Measurements from ENCODE around the gene ACBD4. TPM values are rescaled to one million over a fixed set of nuclear protein-coding genes. Genes with fewer than 3 reads are reported as not detected.

ACBD4 gene
- total RNA-seq, 1 donor from 2014 or later = 5.6 TPM

DNA sequence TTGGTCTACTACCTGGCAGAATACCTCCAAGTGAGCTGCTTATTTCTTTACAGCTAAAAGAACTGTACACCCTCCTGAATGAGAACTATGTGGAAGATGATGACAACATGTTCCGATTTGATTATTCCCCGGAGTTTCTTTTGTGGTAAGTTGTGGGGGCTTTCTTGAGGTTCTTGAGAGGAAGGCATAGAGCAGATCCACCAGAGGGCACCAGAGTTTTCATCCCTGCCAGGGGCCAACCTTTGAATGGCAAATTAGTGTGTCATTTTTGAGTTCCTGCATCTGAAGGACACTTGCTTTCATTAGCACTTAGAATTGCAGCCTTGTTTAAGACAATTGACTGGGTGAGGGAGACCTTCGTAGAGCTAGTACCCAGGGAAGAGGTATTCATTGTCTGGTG lies 39.3 kb upstream of the ACBD4 start:
- H3K36me3 Mint-ChIP-seq (ENCODE audit: low read depth) = peaks cover 32% of the 10 kb centered on the region
- DNase-seq (ENCODE audit: low spot score) = no peak
- H3K27ac Mint-ChIP-seq (ENCODE audit: unreplicated experiment) = peak overlapping the region; percentile 28

DNA sequence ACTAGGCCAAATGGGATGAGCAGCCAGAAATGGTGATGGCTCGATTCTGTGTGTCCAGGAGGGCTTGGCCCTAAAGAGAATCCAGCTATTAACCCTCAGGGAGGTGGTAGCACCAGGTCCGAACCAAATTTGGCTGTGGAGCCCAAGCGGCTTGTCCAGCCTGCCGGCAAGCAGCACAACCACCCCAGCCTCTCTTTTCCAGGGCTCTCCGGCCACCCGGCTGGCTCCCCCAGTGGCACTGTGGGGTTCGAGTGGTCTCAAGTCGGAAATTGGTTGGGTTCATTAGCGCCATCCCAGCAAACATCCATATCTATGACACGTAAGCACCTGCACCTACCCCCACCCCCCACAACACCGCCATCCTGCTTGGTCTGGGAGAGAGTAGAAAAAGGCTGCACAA lies 38.6 kb upstream of the ACBD4 start:
- Mint-ChIP-seq H3K4me3 (ENCODE audit: unreplicated experiment) (no peak overlapping the region), H3K27me3 (ENCODE audit: low read depth) (no peaks in the 10 kb centered on the region), H3K4me1 (ENCODE audit: low read depth) (peaks cover 43% of the 10 kb centered on the region), H3K9me3 (ENCODE audit: low read depth) (no peaks in the 10 kb centered on the region), H3K36me3 (ENCODE audit: low read depth) (peaks cover 30% of the 10 kb centered on the region), H3K27ac (ENCODE audit: unreplicated experiment) (no peak overlapping the region)
- no peak for DNase-seq (ENCODE audit: low spot score)
- TF ChIP-seq, protein P1, sequence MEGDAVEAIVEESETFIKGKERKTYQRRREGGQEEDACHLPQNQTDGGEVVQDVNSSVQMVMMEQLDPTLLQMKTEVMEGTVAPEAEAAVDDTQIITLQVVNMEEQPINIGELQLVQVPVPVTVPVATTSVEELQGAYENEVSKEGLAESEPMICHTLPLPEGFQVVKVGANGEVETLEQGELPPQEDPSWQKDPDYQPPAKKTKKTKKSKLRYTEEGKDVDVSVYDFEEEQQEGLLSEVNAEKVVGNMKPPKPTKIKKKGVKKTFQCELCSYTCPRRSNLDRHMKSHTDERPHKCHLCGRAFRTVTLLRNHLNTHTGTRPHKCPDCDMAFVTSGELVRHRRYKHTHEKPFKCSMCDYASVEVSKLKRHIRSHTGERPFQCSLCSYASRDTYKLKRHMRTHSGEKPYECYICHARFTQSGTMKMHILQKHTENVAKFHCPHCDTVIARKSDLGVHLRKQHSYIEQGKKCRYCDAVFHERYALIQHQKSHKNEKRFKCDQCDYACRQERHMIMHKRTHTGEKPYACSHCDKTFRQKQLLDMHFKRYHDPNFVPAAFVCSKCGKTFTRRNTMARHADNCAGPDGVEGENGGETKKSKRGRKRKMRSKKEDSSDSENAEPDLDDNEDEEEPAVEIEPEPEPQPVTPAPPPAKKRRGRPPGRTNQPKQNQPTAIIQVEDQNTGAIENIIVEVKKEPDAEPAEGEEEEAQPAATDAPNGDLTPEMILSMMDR (IDR thresholded peaks at IDR 0.05) = no peak

More for the DNA sequence above, 39.3 kb upstream of the ACBD4 start:
- no peaks in the 10 kb centered on the region for H3K27me3 Mint-ChIP-seq (ENCODE audit: low read depth)
- H3K9me3 Mint-ChIP-seq (ENCODE audit: low read depth) = no peaks in the 10 kb centered on the region
- peaks cover 46% of the 10 kb centered on the region for H3K4me1 Mint-ChIP-seq (ENCODE audit: low read depth)
- H3K4me3 Mint-ChIP-seq (ENCODE audit: unreplicated experiment) = no peak overlapping the region
- TF ChIP-seq, protein P1 (IDR thresholded peaks at IDR 0.05) = peak; percentile 78

DNA sequence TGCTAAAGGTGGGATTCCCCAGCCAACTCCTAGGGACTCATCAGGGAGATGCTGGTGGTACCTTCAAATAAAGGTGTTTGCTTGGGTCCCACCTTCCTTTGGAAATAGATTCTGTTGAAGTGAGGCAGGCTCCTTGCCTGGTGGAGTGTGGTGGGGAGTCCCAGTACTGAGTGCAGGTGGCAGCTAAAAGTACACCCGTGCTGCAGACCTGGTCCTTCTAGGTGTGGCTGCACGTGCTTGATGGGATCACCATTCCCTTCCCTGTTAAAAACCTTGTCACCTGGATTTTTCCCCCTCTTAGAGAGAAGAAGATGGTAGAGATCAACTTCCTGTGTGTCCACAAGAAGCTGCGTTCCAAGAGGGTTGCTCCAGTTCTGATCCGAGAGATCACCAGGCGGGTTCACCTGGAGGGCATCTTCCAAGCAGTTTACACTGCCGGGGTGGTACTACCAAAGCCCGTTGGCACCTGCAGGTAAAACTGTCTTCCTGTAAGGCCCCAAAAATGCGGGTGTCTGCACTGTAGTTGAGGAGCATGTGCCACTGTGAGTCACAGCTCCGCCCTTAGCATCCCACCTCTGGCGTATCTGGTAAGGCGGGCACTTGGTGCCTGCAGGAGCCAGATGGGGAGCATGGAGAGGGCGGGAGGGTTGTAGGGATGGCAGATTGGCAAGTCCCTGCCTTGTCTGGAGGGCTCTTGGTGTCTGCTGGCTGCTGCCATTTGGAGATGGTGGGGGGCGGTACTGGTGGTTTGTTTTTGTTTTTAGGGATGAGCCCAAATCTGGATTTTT lies 37.2 kb upstream of the ACBD4 start:
- TF ChIP-seq, protein P1 (IDR thresholded peaks at IDR 0.05) = no peak
- Mint-ChIP-seq H3K4me3 (ENCODE audit: unreplicated experiment) (no peak overlapping the region), H3K9me3 (ENCODE audit: low read depth) (no peaks in the 10 kb centered on the region), H3K27ac (ENCODE audit: unreplicated experiment) (peak overlapping the region; percentile 80), H3K4me1 (ENCODE audit: low read depth) (peaks cover 43% of the 10 kb centered on the region), H3K27me3 (ENCODE audit: low read depth) (no peaks in the 10 kb centered on the region), H3K36me3 (ENCODE audit: low read depth) (peaks cover 32% of the 10 kb centered on the region)
- no peak for DNase-seq (ENCODE audit: low spot score)

DNA sequence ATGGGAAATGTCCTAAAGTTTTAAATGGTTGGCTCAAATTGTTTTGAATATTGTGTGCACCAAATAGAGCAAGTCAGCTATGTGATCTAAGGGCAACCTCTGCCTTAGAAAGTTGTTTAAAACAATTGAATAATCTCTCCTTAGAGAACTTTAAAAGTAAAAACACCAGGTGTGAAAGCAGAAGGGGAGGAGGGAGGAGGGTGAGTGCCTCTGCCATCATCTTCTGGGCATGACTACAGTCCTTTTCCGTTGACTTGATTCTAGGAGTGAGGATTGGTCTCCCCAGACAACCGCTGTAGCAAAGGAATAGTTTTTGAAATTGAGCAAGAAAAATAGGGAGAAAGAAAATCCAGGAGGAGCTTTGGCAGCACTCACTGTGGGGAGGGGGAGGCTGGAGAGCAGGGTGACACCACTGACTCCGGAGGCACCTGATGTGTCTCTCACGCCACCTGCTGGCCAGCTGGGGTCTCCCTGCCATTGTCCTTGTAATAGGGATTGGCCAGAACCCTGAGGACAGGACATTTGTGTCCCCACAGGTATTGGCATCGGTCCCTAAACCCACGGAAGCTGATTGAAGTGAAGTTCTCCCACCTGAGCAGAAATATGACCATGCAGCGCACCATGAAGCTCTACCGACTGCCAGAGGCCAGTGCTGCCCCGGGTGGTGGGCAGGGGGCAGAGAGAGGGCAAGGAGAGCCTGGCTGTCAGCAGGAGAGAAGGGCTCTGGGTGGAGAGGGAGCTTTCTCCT lies 36.4 kb upstream of the ACBD4 start:
- H3K27ac Mint-ChIP-seq (ENCODE audit: unreplicated experiment) = peak overlapping the region; percentile 80
- TF ChIP-seq, protein P1 (IDR thresholded peaks at IDR 0.05) = peak; percentile 94
- H3K27me3 Mint-ChIP-seq (ENCODE audit: low read depth) = no peaks in the 10 kb centered on the region
- H3K36me3 Mint-ChIP-seq (ENCODE audit: low read depth) = peaks cover 34% of the 10 kb centered on the region
- H3K4me3 Mint-ChIP-seq (ENCODE audit: unreplicated experiment) = no peak overlapping the region
- no peaks in the 10 kb centered on the region for H3K9me3 Mint-ChIP-seq (ENCODE audit: low read depth)
- DNase-seq (ENCODE audit: low spot score) = no peak
- peaks cover 40% of the 10 kb centered on the region for H3K4me1 Mint-ChIP-seq (ENCODE audit: low read depth)

DNA sequence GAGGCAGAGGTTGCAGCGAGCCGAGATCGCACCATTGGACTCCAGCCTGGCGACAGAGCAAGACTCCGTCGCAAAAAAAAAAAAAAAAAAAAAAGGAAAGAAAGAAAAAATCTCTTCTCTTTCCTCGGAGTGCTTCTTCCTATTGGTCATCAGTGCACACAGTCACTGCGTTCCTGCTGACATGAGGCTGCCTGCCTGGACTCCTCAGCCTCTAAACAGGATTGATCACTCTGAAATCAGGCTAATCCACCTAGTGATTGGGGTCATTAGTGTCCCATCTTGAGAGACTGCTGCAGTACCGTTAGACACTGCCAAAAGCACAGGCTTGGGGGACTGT lies 34.0 kb upstream of the ACBD4 start:
- no peaks in the 10 kb centered on the region for H3K9me3 Mint-ChIP-seq (ENCODE audit: low read depth)
- peaks cover 36% of the 10 kb centered on the region for H3K36me3 Mint-ChIP-seq (ENCODE audit: low read depth)
- peak overlapping the region; percentile 95 for H3K27ac Mint-ChIP-seq (ENCODE audit: unreplicated experiment)
- no peak for DNase-seq (ENCODE audit: low spot score)
- peaks cover 34% of the 10 kb centered on the region for H3K4me1 Mint-ChIP-seq (ENCODE audit: low read depth)
- TF ChIP-seq, protein P1 (IDR thresholded peaks at IDR 0.05) = no peak
- H3K4me3 Mint-ChIP-seq (ENCODE audit: unreplicated experiment) = no peak overlapping the region
- no peaks in the 10 kb centered on the region for H3K27me3 Mint-ChIP-seq (ENCODE audit: low read depth)

Data from chondrocyte (in vitro differentiated cells).